Inflammatory macrophage treated with lipopolysaccharide for 4 hours (primary cell): ENCODE data around the gene SOWAHA.
"Not testable (repeated sequence)": the region's sequence is repeated elsewhere in the genome, so short reads cannot be mapped to it uniquely, and the experiment has no call there.

ENCODE experiments used
- DNase-seq: peaks from one replicate; pipeline ENCODE4 v3.0.0-alpha.2; 2020

Gene SOWAHA

GRCh38 chr5:132778129-132778528, 35.0 kb upstream of the SOWAHA start:
- no peak for DNase-seq

DNA sequence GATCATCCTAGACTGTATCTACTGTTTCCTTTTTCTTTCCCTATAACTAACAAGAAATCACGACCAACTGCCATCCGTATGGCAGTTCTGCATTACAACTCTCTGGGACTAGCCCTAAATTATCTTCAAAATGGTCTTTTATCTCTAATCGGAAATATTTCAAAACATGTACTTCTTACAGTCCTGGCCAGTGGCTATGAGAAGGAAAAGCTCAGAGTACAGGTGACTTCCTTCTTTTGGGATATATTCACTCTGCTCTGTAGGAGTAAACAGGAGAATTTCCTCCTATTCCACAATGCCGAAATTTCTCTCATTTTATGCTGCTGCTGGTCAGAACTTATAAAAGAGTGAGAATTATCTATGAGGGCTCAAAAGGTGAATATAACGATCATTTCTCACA, 34.2 kb upstream of the SOWAHA start:
- DNase-seq: no peak

GRCh38 chr5:132779961-132780360, 33.1 kb upstream of the SOWAHA start:
- no peak for DNase-seq

GRCh38 chr5:132780577-132780976, 32.5 kb upstream of the SOWAHA start:
- DNase-seq: no peak

DNA sequence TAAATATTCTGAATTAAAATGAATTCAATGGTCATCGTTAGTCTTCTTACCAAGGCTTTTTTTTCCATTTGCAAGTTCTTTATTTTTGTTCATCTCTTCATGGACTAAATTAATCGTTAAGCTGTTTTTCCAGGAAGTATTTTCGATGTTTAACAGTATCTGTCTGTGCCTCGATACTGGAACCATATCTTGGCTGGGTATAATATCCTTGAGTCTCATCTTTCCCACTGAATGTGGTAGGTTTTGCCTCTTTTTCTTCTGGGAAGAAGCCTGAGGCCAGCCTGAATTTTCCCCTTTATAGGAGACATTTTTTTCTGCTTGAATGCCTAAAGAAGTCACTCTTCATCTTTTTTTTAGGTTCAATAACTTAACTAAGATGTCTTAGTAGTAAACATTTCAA, 32.1 kb upstream of the SOWAHA start:
- no peak for DNase-seq

- peak; percentile 70 for DNase-seq
Measured at GRCh38 chr5:132782101-132782500, 31.0 kb upstream of the SOWAHA start.

GRCh38 chr5:132785365-132785764, 27.7 kb upstream of the SOWAHA start:
- DNase-seq: no peak

DNA sequence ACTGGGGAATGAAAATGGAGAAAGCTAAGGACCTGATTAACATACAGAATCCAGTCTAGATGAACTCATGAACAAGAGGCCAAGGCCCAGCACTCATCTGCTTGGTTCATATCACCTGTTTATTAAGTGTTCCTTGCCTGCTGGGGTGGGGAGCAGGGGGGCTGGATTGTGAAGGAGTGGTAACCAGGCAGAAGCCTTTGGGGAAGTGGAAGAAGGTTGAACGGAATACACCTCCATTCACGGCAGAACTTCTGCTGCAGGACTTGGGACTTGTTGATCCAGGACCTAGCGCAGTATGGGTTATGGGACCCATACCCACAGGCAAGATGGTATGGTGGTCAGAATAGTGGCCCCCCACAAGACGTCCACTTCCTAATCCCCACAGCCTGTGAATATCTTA, 27.2 kb upstream of the SOWAHA start:
- DNase-seq: no peak

GRCh38 chr5:132787076-132787475, 26.0 kb upstream of the SOWAHA start:
- no peak for DNase-seq

DNA sequence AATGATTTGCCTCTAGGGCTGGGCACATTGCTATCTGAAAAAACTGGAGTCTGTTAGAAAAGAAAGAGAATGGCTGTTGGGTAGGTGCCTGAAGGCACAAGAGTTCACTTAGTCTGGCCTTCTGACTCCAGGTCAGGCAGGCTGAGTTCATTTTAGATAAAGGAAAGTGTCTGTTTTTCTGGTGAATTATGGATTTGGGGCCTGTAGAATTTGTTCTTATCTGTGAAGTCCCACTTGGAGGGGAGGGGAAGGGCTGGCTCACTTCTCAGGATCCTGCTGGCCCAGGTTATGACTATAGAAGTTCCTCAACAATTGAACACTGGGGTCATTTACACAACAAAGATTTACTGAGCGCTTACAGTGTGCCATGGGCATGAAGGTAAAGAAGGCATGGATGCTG, 24.6 kb upstream of the SOWAHA start:
- DNase-seq: no peak

- no peak for DNase-seq
Measured at GRCh38 chr5:132788990-132789886, 23.9 kb upstream of the SOWAHA start.

- no peak for DNase-seq
Measured at GRCh38 chr5:132790201-132790865, 22.8 kb upstream of the SOWAHA start.

- no peak for DNase-seq
Measured at GRCh38 chr5:132791026-132791425, 22.1 kb upstream of the SOWAHA start.

GRCh38 chr5:132797651-132798050, 15.5 kb upstream of the SOWAHA start:
- DNase-seq: no peak

- no peak for DNase-seq
Measured at GRCh38 chr5:132799392-132799791, 13.7 kb upstream of the SOWAHA start.

DNA sequence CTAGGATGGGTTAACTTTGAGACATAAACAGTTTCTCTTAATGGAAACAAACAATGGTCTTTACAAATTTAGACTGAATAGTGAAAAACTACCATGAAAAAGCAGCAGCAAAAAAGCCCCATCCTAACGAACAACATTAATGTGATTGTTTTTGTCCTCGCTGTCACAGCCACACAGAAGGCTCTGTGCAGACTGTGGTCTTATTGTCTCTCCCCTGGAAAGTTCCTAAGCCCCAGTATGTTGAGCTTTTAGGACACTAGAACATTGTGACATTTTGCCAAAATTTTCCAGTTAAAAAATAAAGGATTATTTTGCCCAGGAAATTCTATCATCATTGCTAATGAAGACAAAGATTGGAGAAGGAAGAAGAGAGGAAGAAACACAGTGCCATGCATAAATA, 12.6 kb upstream of the SOWAHA start:
- no peak for DNase-seq

DNA sequence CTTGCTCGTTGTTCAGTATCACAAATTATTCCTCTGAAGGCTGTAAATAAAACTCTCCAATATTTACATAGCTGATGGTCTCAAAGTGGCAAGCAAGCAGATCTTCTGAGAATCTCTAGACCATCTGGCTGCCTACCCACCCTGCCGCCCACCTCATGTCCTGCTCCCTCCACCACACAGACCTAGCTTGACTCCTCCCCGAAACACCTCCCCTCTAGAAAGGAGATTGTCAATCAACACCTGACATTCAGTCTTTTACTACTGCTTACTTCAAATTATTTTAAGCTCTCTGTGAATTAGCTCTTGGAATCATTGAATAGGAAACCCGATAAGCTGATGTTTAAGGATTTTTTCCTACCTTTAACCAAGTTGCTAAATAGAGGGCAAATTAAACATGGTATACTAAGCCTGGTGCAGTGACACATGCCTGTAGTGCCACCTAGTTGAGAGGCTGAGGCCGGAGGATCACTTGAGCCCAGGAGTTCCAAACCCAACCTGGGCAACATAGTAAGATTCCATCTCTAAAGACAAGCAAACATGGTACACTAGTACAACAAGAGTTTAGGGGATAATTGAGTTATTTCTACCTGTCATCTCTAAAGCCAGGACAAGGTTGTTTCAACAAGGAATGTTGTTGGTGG, 10.9 kb upstream of the SOWAHA start:
- DNase-seq: no peak

GRCh38 chr5:132802685-132803066, 10.4 kb upstream of the SOWAHA start:
- DNase-seq: not testable (repeated sequence)

GRCh38 chr5:132804219-132804618, 8.9 kb upstream of the SOWAHA start:
- not testable (repeated sequence) for DNase-seq

GRCh38 chr5:132805872-132806271, 7.2 kb upstream of the SOWAHA start:
- not testable (repeated sequence) for DNase-seq

DNA sequence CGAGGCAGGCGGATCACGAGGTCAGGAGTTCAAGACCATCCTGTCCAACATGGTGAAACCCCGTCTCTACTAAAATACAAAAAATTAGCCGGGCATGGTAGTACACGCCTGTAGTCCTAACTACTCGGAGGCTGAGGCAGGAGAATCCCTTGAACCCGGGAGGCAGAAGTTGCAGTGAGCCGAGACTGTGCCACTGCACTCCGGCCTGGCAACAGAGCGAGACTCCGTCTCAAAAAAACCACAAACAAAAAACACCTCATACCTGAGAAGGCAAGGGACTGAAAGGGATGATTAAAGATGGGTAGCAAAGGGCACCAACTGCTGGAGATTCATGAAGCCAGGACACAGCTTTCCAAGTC, 6.3 kb upstream of the SOWAHA start:
- not testable (repeated sequence) for DNase-seq

- no peak for DNase-seq
Measured at GRCh38 chr5:132807163-132807838, 5.8 kb upstream of the SOWAHA start.

GRCh38 chr5:132808448-132808847, 4.7 kb upstream of the SOWAHA start:
- DNase-seq: no peak
